Activated CD4-positive, alpha-beta T cell treated with anti-CD3 and anti-CD28 coated beads for 36 hours (primary cell): Measurements from ENCODE around the gene BPIFB4. TPM values are rescaled to one million over a fixed set of nuclear protein-coding genes. Genes with fewer than 3 reads are reported as not detected.
A peak's percentile ranks its signal among the peaks of the same experiment; 100 is the strongest.

Experiments
- ATAC-seq: fragments of 200-7000 bp; cut with Tn5 transposase; one replicate; pipeline ENCODE4 v1.10.0; 2021; ENCODE audit warnings: mild to moderate bottlenecking, moderate library complexity
- CTCF ChIA-PET: fragments of 350-600 bp; sonication (Branson Sonifier 250); formaldehyde crosslinking; loops from one replicate; lab custom pipeline; 2021; ENCODE audit warnings: antibody characterized with exemption; lab: Charles Lee
- POLR2A ChIA-PET: fragments of 350-600 bp; sonication (Branson Sonifier 250); formaldehyde crosslinking; loops from one replicate; lab custom pipeline; 2021; ENCODE audit warnings: antibody characterized with exemption, inconsistent platforms; lab: Charles Lee
- DNase-seq: peaks from one replicate; pipeline ENCODE4 v3.0.0-alpha.2; 2020
- H3K27ac Mint-ChIP-seq: one replicate; pipeline ENCODE4 v1.8.0; 2021; ENCODE audit warnings: mixed read lengths
- H3K27me3 Mint-ChIP-seq: one replicate; pipeline ENCODE4 v1.8.0; 2021; ENCODE audit warnings: mixed read lengths
- H3K36me3 Mint-ChIP-seq: one replicate; pipeline ENCODE4 v1.8.0; 2021; ENCODE audit warnings: low read depth, mixed read lengths
- H3K4me1 Mint-ChIP-seq: one replicate; pipeline ENCODE4 v1.8.0; 2021; ENCODE audit warnings: mixed read lengths
- H3K4me3 Mint-ChIP-seq: one replicate; pipeline ENCODE4 v1.8.0; 2021; ENCODE audit warnings: mild to moderate bottlenecking, moderate library complexity, mixed read lengths
- H3K9me3 Mint-ChIP-seq: one replicate; pipeline ENCODE4 v1.8.0; 2021; ENCODE audit warnings: low read depth, mixed read lengths
- intact Hi-C, 2 experiments: fragments of 100-400 bp; cut with DNase I in 1 of 2; cut with micrococcal nuclease in 1 of 2; formaldehyde crosslinking; loops; one replicate each; pipeline versions ENCODE4 v1.14.2 to v1.15.1; 2022 to 2024; cut with DNase I, micrococcal nuclease
- total RNA-seq, 2 experiments: library from RNA; stranded (reverse); gene quantifications; one replicate each; pipeline ENCODE4 v1.2.3, GENCODE V29; 2021

BPIFB4 gene
- total RNA-seq, 2 experiments from 2014 or later, result not detected

GRCh38 chr20:33074675-33075074 lies 4.8 kb upstream of the BPIFB4 start:
- ATAC-seq (no peak), DNase-seq (no peak)
- Mint-ChIP-seq H3K4me1 (peaks cover 2% of the 10 kb centered on the region), H3K9me3 (no peaks in the 10 kb centered on the region), H3K27ac (no peak overlapping the region), H3K36me3 (no peaks in the 10 kb centered on the region), H3K27me3 (no peaks in the 10 kb centered on the region), H3K4me3 (no peak overlapping the region)
- CTCF ChIA-PET, result no interaction called here
- intact Hi-C loops, result no loop called here
- POLR2A ChIA-PET, result no interaction called here

GRCh38 chr20:33075281-33075680 lies 4.2 kb upstream of the BPIFB4 start:
- no peak overlapping the region for H3K4me3 Mint-ChIP-seq
- H3K4me1 Mint-ChIP-seq, result peaks cover 2% of the 10 kb centered on the region
- DNase-seq, result no peak
- H3K9me3 Mint-ChIP-seq, result no peaks in the 10 kb centered on the region
- POLR2A ChIA-PET, result no interaction called here
- intact Hi-C loops, result no loop called here
- CTCF ChIA-PET, result interaction anchor here (0.6 to 1.0 kb wide), 3 partner anchors 13 to 143 kb away, joined by 3 to 6 read pairs (median 3); no protein-coding TSS in a partner anchor
- H3K27me3 Mint-ChIP-seq, result no peaks in the 10 kb centered on the region
- H3K27ac Mint-ChIP-seq, result no peak overlapping the region
- H3K36me3 Mint-ChIP-seq, result no peaks in the 10 kb centered on the region
- ATAC-seq, result no peak

- intact Hi-C loops, result loop anchor here (1.0 kb wide), 1 partner anchor 175 kb away; no protein-coding TSS in a partner anchor
- H3K36me3 Mint-ChIP-seq, result no peaks in the 10 kb centered on the region
- ChIA-PET POLR2A (no interaction called here), CTCF (interaction anchor here (0.6 to 0.8 kb wide), 3 partner anchors 12 to 104 kb away, joined by 3 to 4 read pairs (median 3); no protein-coding TSS in a partner anchor)
- ATAC-seq, result no peak
- H3K4me1 Mint-ChIP-seq, result peaks cover 2% of the 10 kb centered on the region
- no peaks in the 10 kb centered on the region for H3K27me3 Mint-ChIP-seq
- peak; percentile 14 for DNase-seq
- no peaks in the 10 kb centered on the region for H3K9me3 Mint-ChIP-seq
- H3K27ac Mint-ChIP-seq, result no peak overlapping the region
- H3K4me3 Mint-ChIP-seq, result no peak overlapping the region
These were observed 2.6 kb upstream of the BPIFB4 start for GRCh38 chr20:33076662-33077372.

- no peak for ATAC-seq
- Mint-ChIP-seq H3K27ac (no peak overlapping the region), H3K9me3 (no peaks in the 10 kb centered on the region), H3K36me3 (no peaks in the 10 kb centered on the region), H3K27me3 (no peaks in the 10 kb centered on the region), H3K4me3 (no peak overlapping the region), H3K4me1 (peaks cover 2% of the 10 kb centered on the region)
- intact Hi-C loops, result no loop called here
- POLR2A ChIA-PET, result no interaction called here
- no peak for DNase-seq
- CTCF ChIA-PET, result interaction anchor here (0.6 to 0.7 kb wide), 2 partner anchors 70 to 159 kb away, joined by 3 to 5 read pairs; no protein-coding TSS in a partner anchor
These were observed 2.1 kb downstream of the BPIFB4 start for GRCh38 chr20:33081411-33082154.

- no peaks in the 10 kb centered on the region for H3K27me3 Mint-ChIP-seq
- DNase-seq, result no peak
- ChIA-PET CTCF (no interaction called here), POLR2A (no interaction called here)
- H3K36me3 Mint-ChIP-seq, result no peaks in the 10 kb centered on the region
- H3K27ac Mint-ChIP-seq, result no peak overlapping the region
- no peaks in the 10 kb centered on the region for H3K9me3 Mint-ChIP-seq
- H3K4me3 Mint-ChIP-seq, result no peak overlapping the region
- no peak for ATAC-seq
- no peaks in the 10 kb centered on the region for H3K4me1 Mint-ChIP-seq
- intact Hi-C loops, result no loop called here
These were observed 3.1 kb downstream of the BPIFB4 start for GRCh38 chr20:33082546-33082945.

GRCh38 chr20:33083544-33084340 lies 4.3 kb downstream of the BPIFB4 start:
- no peaks in the 10 kb centered on the region for H3K27me3 Mint-ChIP-seq
- POLR2A ChIA-PET, result no interaction called here
- no peak overlapping the region for H3K4me3 Mint-ChIP-seq
- DNase-seq (no peak), ATAC-seq (no peak)
- H3K4me1 Mint-ChIP-seq, result no peaks in the 10 kb centered on the region
- CTCF ChIA-PET, result interaction anchor here (0.7 kb wide), 1 partner anchor 12 kb away, joined by 5 read pairs; no protein-coding TSS in a partner anchor
- H3K27ac Mint-ChIP-seq, result no peak overlapping the region
- H3K36me3 Mint-ChIP-seq, result no peaks in the 10 kb centered on the region
- intact Hi-C loops, result no loop called here
- no peaks in the 10 kb centered on the region for H3K9me3 Mint-ChIP-seq

GRCh38 chr20:33084722-33085121 lies 5.3 kb downstream of the BPIFB4 start:
- POLR2A ChIA-PET, result no interaction called here
- CTCF ChIA-PET, result interaction anchor here (0.9 kb wide), 1 partner anchor 9 kb away, joined by 3 read pairs; no protein-coding TSS in a partner anchor
- DNase-seq, result no peak
- no peak overlapping the region for H3K4me3 Mint-ChIP-seq
- H3K36me3 Mint-ChIP-seq, result no peaks in the 10 kb centered on the region
- intact Hi-C loops, result no loop called here
- no peaks in the 10 kb centered on the region for H3K4me1 Mint-ChIP-seq
- no peak overlapping the region for H3K27ac Mint-ChIP-seq
- H3K9me3 Mint-ChIP-seq, result no peaks in the 10 kb centered on the region
- no peaks in the 10 kb centered on the region for H3K27me3 Mint-ChIP-seq
- no peak for ATAC-seq

GRCh38 chr20:33086052-33086722 lies 6.7 kb downstream of the BPIFB4 start:
- Mint-ChIP-seq H3K4me3 (no peak overlapping the region), H3K27ac (no peak overlapping the region), H3K27me3 (no peaks in the 10 kb centered on the region), H3K4me1 (no peaks in the 10 kb centered on the region), H3K9me3 (no peaks in the 10 kb centered on the region), H3K36me3 (no peaks in the 10 kb centered on the region)
- ChIA-PET CTCF (interaction anchor here (0.5 to 1.5 kb wide), 3 partner anchors 10 to 289 kb away, joined by 3 to 4 read pairs (median 3); no protein-coding TSS in a partner anchor), POLR2A (no interaction called here)
- intact Hi-C loops, result no loop called here
- DNase-seq (no peak), ATAC-seq (no peak)

GRCh38 chr20:33091147-33091546 lies 11.7 kb downstream of the BPIFB4 start:
- no peak for ATAC-seq

GRCh38 chr20:33091693-33092092 lies 12.2 kb downstream of the BPIFB4 start:
- DNase-seq, result no peak

More at GRCh38 chr20:33091147-33091546, 11.7 kb downstream of the BPIFB4 start:
- H3K4me3 Mint-ChIP-seq, result no peak overlapping the region
- DNase-seq, result no peak
- no peaks in the 10 kb centered on the region for H3K36me3 Mint-ChIP-seq
- H3K4me1 Mint-ChIP-seq, result peaks cover 2% of the 10 kb centered on the region
- ChIA-PET CTCF (interaction anchor here (0.8 to 1.4 kb wide), 2 partner anchors 86 to 93 kb away, joined by 3 to 4 read pairs; no protein-coding TSS in a partner anchor), POLR2A (no interaction called here)
- intact Hi-C loops, result loop anchor here in 1 of 2 experiments (10.0 kb wide), 1 partner anchor 416 kb away; the partner anchor contains the start of gene C20orf203
- no peaks in the 10 kb centered on the region for H3K27me3 Mint-ChIP-seq
- H3K27ac Mint-ChIP-seq, result no peak overlapping the region
- H3K9me3 Mint-ChIP-seq, result no peaks in the 10 kb centered on the region

More at GRCh38 chr20:33091693-33092092, 12.2 kb downstream of the BPIFB4 start:
- Mint-ChIP-seq H3K27ac (no peak overlapping the region), H3K4me3 (no peak overlapping the region), H3K36me3 (no peaks in the 10 kb centered on the region), H3K4me1 (peaks cover 2% of the 10 kb centered on the region), H3K9me3 (no peaks in the 10 kb centered on the region), H3K27me3 (no peaks in the 10 kb centered on the region)
- ChIA-PET CTCF (no interaction called here), POLR2A (no interaction called here)
- ATAC-seq, result no peak
- intact Hi-C loops, result loop anchor here in 1 of 2 experiments (10.0 kb wide), 1 partner anchor 417 kb away; the partner anchor contains the start of gene C20orf203
